ENCODE results near the gene LILRB3.

DNA sequence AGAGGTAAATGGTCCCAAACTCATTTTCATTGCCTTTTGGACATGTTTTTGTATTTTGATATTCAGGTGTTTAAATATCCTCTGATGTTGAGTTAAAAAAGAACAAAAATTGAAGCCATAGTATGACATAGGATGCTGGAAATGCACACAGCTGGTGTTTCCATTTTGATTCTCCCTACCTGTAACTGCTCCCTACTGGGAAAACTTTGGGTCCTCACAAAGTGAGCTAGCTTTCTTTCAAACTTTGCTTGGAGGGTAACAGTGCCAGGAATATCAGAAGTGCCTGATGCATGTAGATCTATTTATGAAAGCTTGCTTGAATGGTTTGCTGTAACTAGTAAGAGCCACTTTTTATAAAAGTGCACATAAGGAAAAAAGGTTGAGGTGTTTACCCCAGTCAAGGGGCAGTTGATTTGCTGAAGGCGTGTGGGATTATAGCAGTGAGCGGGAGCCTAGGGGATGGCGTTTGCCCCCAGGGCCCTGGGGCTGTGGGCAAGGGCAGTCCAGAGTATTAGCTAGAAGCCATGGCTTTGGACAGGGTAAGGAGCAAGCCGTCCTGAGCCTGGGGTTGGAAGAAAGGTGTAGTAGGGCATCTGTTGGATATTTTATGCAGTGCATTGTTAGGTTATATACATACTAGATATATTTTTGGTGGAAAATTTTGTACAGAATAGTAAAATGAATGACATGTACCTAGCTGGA lies 17.9 kb downstream of the LILRB3 start:
- TF ChIP-seq, protein P1, sequence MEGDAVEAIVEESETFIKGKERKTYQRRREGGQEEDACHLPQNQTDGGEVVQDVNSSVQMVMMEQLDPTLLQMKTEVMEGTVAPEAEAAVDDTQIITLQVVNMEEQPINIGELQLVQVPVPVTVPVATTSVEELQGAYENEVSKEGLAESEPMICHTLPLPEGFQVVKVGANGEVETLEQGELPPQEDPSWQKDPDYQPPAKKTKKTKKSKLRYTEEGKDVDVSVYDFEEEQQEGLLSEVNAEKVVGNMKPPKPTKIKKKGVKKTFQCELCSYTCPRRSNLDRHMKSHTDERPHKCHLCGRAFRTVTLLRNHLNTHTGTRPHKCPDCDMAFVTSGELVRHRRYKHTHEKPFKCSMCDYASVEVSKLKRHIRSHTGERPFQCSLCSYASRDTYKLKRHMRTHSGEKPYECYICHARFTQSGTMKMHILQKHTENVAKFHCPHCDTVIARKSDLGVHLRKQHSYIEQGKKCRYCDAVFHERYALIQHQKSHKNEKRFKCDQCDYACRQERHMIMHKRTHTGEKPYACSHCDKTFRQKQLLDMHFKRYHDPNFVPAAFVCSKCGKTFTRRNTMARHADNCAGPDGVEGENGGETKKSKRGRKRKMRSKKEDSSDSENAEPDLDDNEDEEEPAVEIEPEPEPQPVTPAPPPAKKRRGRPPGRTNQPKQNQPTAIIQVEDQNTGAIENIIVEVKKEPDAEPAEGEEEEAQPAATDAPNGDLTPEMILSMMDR (IDR thresholded peaks at IDR 0.05): no peak
- TF ChIP-seq POLR2A (IDR thresholded peaks at IDR 0.05): no peak
